C1 segment of cervical spinal cord (tissue), 14 donors: ENCODE data around the gene WNT16.
"Not testable (repeated sequence)": the region's sequence is repeated elsewhere in the genome, so short reads cannot be mapped to it uniquely, and the experiment has no call there.

Experiments used
- DNase-seq, 14 donors: peaks; one replicate each; lab custom pipeline; 2025; lab: John Stamatoyannopoulos, UW

The WNT16 gene

GRCh38 chr7:121306565-121306964 lies 22.2 kb upstream of the WNT16 start:
- DNase-seq: no peak

GRCh38 chr7:121307021-121307574 lies 21.7 kb upstream of the WNT16 start:
- no peak for DNase-seq

GRCh38 chr7:121313220-121313792 lies 15.5 kb upstream of the WNT16 start:
- DNase-seq: no peak

GRCh38 chr7:121313793-121314676 lies 14.8 kb upstream of the WNT16 start:
- no peak for DNase-seq

- not testable (repeated sequence) for DNase-seq
Observed at GRCh38 chr7:121315170-121315569, 13.6 kb upstream of the WNT16 start.

GRCh38 chr7:121322460-121322859 lies 6.3 kb upstream of the WNT16 start:
- DNase-seq: no peak

GRCh38 chr7:121323515-121324302 lies 5.1 kb upstream of the WNT16 start:
- DNase-seq: no peak

- no peak for DNase-seq
Observed at GRCh38 chr7:121327671-121328070, 1.1 kb upstream of the WNT16 start.

- no peak for DNase-seq
Observed at GRCh38 chr7:121329191-121330052, 622 bp downstream of the WNT16 start.

- no peak for DNase-seq
Observed at GRCh38 chr7:121330053-121330833, 1.4 kb downstream of the WNT16 start.

- no peak for DNase-seq
Observed at GRCh38 chr7:121331048-121331447, 2.2 kb downstream of the WNT16 start.

GRCh38 chr7:121331574-121331973 lies 2.8 kb downstream of the WNT16 start:
- DNase-seq: no peak

- no peak for DNase-seq
Observed at GRCh38 chr7:121334376-121334775, 5.6 kb downstream of the WNT16 start.

- no peak for DNase-seq
Observed at GRCh38 chr7:121334875-121335648, 6.3 kb downstream of the WNT16 start.

GRCh38 chr7:121336579-121336978 lies 7.8 kb downstream of the WNT16 start:
- DNase-seq: no peak

GRCh38 chr7:121337398-121337797 lies 8.6 kb downstream of the WNT16 start:
- no peak for DNase-seq

- no peak for DNase-seq
Observed at GRCh38 chr7:121339082-121339481, 10.3 kb downstream of the WNT16 start.

- no peak for DNase-seq
Observed at GRCh38 chr7:121341933-121342332, 13.1 kb downstream of the WNT16 start.

GRCh38 chr7:121342631-121343030 lies 13.8 kb downstream of the WNT16 start:
- no peak for DNase-seq

- no peak for DNase-seq
Observed at GRCh38 chr7:121343302-121343701, 14.5 kb downstream of the WNT16 start.
